ENCODE data around the gene ETNPPL. TPM values are rescaled to one million over a fixed set of nuclear protein-coding genes. Genes with fewer than 3 reads are reported as not detected.
"Not testable (repeated sequence)": the region's sequence is repeated elsewhere in the genome, so short reads cannot be mapped to it uniquely, and the experiment has no call there.

Gene ETNPPL
- total RNA-seq, 1 experiment from 2014 or later = not detected

DNA sequence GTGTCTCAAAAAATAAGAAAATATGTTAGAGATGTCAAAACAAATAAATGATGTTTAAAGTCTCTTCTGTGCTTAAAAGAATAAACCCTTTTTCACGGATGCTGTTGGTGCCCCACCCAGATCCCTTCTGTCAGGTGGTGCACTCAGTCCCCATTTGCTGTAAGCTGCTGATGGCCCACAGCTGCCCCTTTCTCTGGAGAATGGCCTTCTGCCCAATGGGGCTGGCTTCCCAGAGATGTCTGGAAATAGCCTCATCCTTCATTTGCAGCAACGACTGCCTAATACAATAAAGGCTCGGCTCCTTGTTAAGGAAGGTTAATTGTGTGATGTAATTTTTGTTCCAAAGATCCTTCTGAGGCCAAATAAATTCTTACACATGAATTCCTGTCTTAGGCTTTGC is 31.8 kb downstream of the ETNPPL start:
- no peaks in the 10 kb centered on the region for H3K4me1 ChIP-seq
- H3K27me3 ChIP-seq = no peaks in the 10 kb centered on the region
- H3K27ac ChIP-seq = no peak overlapping the region
- H3K4me3 ChIP-seq = no peak overlapping the region
- no peaks in the 10 kb centered on the region for H3K36me3 ChIP-seq
- H3K9me3 ChIP-seq (replicated peaks) = no peaks in the 10 kb centered on the region; the same call in 1 of the 2 replicates
- DNase-seq = no peak

DNA sequence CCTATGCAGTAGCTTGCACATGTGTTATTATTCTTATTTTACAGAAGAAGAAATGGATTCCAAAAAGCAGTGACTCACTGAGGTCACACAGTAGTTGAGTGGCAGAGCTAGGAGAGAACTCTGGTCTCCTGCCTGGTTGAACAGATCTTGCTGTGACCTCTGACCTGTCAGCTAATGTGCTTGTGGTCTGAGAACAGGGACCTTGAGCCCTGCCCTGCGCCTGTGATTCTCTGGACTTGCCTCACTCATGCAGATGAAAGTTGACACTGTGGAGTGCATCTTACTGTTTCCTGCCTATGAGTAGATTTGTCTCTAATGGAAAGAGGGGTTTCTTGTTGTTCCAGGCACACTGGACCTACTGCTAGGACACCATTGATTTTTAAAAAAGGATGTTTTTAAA is 32.3 kb downstream of the ETNPPL start:
- Histone ChIP-seq H3K4me1 (no peaks in the 10 kb centered on the region), H3K27me3 (no peaks in the 10 kb centered on the region)
- no peak for DNase-seq

DNA sequence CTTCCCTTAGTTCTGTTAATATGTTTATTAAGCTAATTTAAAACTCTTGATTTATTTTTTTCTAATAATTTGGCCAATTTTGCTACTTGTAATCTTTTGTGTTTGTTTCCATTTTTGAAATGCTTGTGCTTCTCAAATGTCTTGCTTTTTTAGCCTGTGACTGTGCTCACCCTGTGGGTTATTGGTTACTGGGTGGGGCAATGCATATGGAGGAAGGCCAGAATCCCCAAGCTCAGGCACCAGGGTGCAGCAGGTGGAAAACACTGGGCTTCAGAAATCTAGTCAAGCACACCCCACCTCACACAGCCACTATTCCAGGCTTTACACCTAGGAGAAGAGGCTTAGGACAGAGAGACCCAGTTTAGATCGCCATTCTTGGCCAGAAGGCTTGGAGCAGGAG is 33.1 kb downstream of the ETNPPL start:
- H3K27me3 ChIP-seq = no peaks in the 10 kb centered on the region
- H3K4me3 ChIP-seq = no peak overlapping the region
- no peaks in the 10 kb centered on the region for H3K4me1 ChIP-seq
- no peaks in the 10 kb centered on the region for H3K36me3 ChIP-seq
- H3K27ac ChIP-seq = no peak overlapping the region
- DNase-seq = no peak
- peaks cover 3% of the 10 kb centered on the region; the same call in 1 of the 2 replicates for H3K9me3 ChIP-seq (replicated peaks)

More for the DNA sequence above, 32.3 kb downstream of the ETNPPL start:
- H3K36me3 ChIP-seq = no peaks in the 10 kb centered on the region
- no peaks in the 10 kb centered on the region; the same call in 1 of the 2 replicates for H3K9me3 ChIP-seq (replicated peaks)
- no peak overlapping the region for H3K4me3 ChIP-seq
- no peak overlapping the region for H3K27ac ChIP-seq

DNA sequence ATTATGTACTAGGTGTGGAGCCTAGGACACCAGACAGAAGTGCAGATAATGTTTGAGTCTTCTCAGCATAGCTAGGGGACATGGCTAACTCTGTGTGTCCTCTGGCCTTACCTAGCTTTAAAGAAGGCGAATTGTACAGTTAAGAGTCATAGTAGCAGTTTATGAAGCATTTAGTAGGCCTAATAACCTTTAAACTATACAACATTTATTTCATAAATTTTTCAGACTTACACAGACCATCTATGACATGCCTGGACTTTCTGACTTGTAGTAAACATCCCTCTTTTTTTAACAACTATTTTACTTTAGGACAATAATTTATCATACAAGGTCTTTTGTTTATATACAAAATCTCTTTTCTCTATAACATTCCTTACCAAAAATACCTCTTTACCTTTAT is 37.4 kb downstream of the ETNPPL start:
- Histone ChIP-seq H3K4me1 (no peaks in the 10 kb centered on the region), H3K27ac (no peak overlapping the region), H3K27me3 (no peaks in the 10 kb centered on the region), H3K4me3 (no peak overlapping the region), H3K36me3 (no peaks in the 10 kb centered on the region), H3K9me3 (replicated peaks) (peaks cover 8% of the 10 kb centered on the region; the same call in 1 of the 2 replicates)
- DNase-seq = no peak

DNA sequence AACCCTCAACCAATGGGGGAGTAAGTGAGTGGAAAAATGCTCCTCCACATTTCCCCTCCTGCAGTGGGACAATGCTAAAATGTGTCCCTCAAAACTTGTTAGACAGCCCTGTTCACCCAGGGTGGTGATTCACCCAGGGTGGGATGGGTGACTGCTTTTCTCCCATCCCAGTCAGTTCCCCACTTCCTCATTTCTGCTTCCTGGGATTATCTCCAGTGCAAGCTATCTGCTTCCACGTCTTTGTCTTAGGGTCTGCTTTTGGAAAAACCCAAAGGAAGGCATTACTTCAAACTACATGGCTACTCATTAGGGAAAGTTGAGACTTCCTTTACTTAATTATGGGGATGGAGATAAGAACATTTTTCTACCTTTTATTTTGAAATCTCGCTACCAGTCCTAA is 45.5 kb downstream of the ETNPPL start:
- Histone ChIP-seq H3K27me3 (no peaks in the 10 kb centered on the region), H3K36me3 (no peaks in the 10 kb centered on the region), H3K27ac (no peak overlapping the region), H3K4me3 (no peak overlapping the region), H3K9me3 (replicated peaks) (no peaks in the 10 kb centered on the region), H3K4me1 (no peaks in the 10 kb centered on the region)
- no peak for DNase-seq

DNA sequence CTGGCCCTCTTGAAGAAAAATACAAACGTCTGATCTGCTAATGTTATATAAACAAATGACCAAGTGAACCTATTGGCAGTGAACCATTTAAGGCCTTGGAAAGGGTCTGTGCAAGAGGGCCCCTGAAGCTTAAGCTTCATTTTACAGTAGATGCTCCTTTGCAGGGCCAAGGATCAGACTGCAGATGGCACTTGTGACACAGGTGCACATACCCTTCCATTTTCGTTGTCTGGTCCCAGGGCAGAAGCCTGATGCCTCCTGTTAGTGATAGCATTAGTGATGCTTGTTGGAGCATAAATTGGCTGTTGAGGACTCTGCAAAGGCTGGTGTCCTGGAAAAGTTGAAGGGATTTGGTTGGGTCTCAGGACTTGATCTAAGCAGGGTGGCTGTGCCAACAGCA is 46.5 kb downstream of the ETNPPL start:
- no peak overlapping the region for H3K4me3 ChIP-seq
- DNase-seq = no peak
- H3K27me3 ChIP-seq = no peaks in the 10 kb centered on the region
- no peaks in the 10 kb centered on the region for H3K4me1 ChIP-seq
- H3K27ac ChIP-seq = no peak overlapping the region
- H3K36me3 ChIP-seq = no peaks in the 10 kb centered on the region
- H3K9me3 ChIP-seq (replicated peaks) = no peaks in the 10 kb centered on the region

DNA sequence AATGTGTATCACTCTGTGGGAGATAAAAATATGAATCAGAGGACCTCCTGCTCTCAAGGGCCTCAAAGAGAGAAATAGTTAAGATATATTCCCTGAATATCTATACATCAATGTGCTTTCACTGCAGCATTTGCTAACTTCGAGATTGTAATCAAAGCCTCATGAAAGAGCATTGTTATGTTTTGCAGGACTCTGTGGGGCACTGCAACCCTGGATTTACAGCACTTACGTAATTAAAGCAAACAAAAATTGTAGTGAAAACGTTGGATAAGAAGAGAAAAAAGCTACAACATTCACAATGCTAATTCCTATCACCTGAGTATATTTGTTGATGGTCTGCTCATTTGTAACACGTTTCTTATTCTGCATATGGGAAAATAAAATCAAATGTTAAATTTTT is 48.0 kb downstream of the ETNPPL start:
- no peak overlapping the region for H3K4me3 ChIP-seq
- H3K36me3 ChIP-seq = no peaks in the 10 kb centered on the region
- H3K27me3 ChIP-seq = no peaks in the 10 kb centered on the region
- no peak overlapping the region for H3K27ac ChIP-seq
- no peaks in the 10 kb centered on the region for H3K4me1 ChIP-seq
- DNase-seq = no peak
- H3K9me3 ChIP-seq (replicated peaks) = no peaks in the 10 kb centered on the region

DNA sequence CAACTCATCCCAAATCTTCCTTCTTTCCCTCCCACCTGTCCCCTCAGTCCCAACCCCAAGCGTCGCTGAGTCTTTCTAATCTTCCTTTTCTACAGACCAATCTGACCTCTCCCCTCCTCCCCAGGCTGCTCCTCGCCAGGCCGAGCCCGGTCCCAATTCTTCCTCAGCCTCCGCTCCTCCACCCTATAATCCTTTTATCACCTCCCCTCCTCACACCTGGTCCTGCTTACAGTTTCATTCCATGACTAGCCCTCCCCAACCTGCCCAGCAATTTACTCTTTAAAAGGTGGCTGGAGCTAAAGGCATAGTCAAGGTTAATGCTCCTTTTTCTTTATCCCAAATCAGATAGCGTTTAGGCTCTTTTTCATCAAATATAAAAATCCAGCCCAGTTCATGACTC is 52.3 kb downstream of the ETNPPL start:
- H3K4me3 ChIP-seq; H3K9me3 ChIP-seq (replicated peaks); H3K4me1 ChIP-seq; H3K27me3 ChIP-seq; DNase-seq; H3K27ac ChIP-seq; H3K36me3 ChIP-seq: not testable (repeated sequence)

DNA sequence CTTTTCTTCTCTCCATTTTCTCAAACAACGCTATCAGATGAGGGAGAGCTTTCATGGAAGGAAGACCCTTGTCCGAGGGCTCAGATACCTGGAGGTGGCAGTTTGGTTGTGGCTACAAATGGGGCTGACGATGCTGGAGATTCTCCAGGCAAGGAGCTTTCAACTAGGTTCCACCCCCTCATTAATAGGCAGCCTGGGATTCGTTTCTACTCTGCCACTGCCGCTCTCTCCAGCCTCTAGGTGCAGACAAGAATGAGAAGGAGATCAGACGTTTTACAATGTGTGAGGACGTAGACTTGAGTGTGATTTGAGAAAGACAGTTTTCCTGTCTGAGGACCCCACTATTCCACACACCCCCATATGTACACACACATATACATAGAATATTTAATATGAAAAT is 53.1 kb downstream of the ETNPPL start:
- Histone ChIP-seq H3K36me3 (no peaks in the 10 kb centered on the region), H3K4me1 (no peaks in the 10 kb centered on the region), H3K27ac (no peak overlapping the region), H3K9me3 (replicated peaks) (no peaks in the 10 kb centered on the region), H3K27me3 (no peaks in the 10 kb centered on the region), H3K4me3 (no peak overlapping the region)
- DNase-seq = no peak

DNA sequence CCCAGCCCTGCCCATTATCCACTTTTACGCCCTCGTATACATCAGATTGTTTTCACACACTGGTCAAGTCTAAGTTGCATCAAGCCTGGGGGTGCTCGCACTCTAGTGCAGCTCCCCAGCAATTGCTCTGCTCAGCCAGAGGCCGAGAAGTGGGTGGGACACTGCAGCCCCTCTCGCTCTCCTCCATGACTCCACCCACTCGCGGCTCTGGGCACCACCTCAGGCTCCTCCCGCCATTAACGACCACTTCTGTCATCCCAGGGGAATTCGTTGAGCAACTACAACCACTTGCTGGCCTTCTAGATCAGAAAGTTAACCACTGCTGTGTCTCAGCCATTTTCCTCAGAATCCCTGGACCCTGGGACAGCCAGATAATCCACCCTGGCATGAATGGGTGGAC is 53.6 kb downstream of the ETNPPL start:
- H3K9me3 ChIP-seq (replicated peaks) = no peaks in the 10 kb centered on the region
- no peaks in the 10 kb centered on the region for H3K27me3 ChIP-seq
- no peak overlapping the region for H3K4me3 ChIP-seq
- H3K27ac ChIP-seq = no peak overlapping the region
- H3K36me3 ChIP-seq = no peaks in the 10 kb centered on the region
- DNase-seq = no peak
- H3K4me1 ChIP-seq = no peaks in the 10 kb centered on the region

DNA sequence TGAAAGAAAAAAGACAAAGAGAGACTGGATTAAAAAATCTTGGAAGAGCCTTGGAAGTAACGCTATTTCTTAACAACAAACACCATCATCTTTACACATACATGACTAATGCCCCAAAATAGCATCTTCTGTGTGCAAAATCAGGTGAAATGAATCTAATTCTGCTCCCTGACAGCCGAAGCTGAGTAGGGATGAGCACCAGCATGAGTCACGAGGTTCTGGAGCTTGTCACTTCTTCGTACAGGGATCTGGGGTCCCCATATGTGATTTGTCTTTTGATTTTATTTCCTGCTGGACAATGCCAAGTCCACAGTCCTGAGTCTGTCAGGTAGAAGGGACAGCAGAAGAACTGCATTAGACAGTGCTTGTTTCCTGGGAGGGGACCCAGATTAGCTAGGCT is 56.6 kb downstream of the ETNPPL start:
- Histone ChIP-seq H3K36me3 (no peaks in the 10 kb centered on the region), H3K9me3 (replicated peaks) (no peaks in the 10 kb centered on the region), H3K27ac (no peak overlapping the region), H3K4me3 (no peak overlapping the region), H3K4me1 (no peaks in the 10 kb centered on the region; the same call in 1 of the 2 replicates), H3K27me3 (no peaks in the 10 kb centered on the region)
- DNase-seq = no peak

DNA sequence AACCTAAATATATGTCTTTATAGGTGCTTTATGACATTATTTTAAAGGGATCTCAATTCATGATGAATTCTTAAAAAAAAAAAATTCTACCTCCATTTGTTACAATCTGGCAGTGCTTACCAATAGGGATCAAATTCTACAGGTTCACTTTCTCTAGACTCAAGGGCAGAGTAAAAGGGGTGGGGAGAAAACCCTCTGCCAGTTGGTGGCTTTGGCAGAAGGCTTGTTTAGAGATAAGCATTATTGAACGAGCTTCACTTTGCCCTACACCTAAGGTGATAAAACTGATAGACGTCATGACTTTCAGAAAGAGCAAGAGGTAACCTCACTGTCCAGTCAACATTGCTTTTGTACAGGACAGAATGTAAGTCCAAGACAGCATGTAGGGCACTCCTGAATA is 58.9 kb downstream of the ETNPPL start:
- Histone ChIP-seq H3K27me3 (no peaks in the 10 kb centered on the region), H3K27ac (no peak overlapping the region), H3K4me3 (no peak overlapping the region), H3K36me3 (no peaks in the 10 kb centered on the region), H3K9me3 (replicated peaks) (no peaks in the 10 kb centered on the region), H3K4me1 (no peaks in the 10 kb centered on the region; the same call in 1 of the 2 replicates)
- no peak for DNase-seq

DNA sequence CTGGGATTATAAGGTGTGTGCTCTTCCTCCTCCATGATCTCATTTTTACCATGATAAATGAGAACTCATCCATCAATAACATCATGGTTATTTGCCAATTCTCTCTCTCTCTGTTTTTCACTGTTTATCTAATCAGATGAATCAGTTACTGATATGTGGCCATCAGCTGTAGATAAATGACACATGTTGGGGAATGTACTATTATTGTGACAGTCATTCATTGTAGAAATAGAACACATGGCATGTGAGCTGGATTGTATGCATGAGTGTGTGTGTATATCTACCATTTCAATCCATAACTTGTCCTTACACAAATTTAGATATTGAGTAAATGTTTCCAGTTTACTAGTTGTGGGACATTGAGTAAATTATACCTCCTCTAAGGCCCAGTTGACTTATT is 59.5 kb downstream of the ETNPPL start:
- Histone ChIP-seq H3K27me3 (no peaks in the 10 kb centered on the region), H3K9me3 (replicated peaks) (no peaks in the 10 kb centered on the region), H3K36me3 (no peaks in the 10 kb centered on the region), H3K4me3 (no peak overlapping the region), H3K4me1 (no peaks in the 10 kb centered on the region; the same call in 1 of the 2 replicates), H3K27ac (no peak overlapping the region)
- DNase-seq = no peak

DNA sequence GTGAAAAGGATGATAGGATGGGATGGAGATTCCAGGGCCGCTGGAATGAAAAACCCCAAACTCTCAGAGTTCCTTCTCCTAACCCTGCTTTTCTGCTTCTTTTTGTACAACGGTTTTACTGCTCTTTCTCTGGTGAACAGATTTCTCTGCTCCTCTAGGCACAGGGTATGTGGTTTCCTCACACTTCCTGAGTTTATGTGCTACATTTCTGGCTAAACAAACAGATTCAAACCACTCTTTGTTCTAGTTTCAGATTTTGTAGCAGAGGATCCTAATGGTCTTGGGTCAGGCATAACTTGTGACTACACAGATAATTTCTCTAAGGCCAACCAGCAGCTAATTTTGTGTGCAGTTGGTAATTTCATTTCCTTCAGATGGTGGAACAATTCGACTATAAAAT is 59.9 kb downstream of the ETNPPL start:
- H3K36me3 ChIP-seq = no peaks in the 10 kb centered on the region
- no peak for DNase-seq
- H3K4me1 ChIP-seq = no peaks in the 10 kb centered on the region; the same call in 1 of the 2 replicates
- H3K9me3 ChIP-seq (replicated peaks) = no peaks in the 10 kb centered on the region
- no peak overlapping the region for H3K27ac ChIP-seq
- no peaks in the 10 kb centered on the region for H3K27me3 ChIP-seq
- H3K4me3 ChIP-seq = no peak overlapping the region

DNA sequence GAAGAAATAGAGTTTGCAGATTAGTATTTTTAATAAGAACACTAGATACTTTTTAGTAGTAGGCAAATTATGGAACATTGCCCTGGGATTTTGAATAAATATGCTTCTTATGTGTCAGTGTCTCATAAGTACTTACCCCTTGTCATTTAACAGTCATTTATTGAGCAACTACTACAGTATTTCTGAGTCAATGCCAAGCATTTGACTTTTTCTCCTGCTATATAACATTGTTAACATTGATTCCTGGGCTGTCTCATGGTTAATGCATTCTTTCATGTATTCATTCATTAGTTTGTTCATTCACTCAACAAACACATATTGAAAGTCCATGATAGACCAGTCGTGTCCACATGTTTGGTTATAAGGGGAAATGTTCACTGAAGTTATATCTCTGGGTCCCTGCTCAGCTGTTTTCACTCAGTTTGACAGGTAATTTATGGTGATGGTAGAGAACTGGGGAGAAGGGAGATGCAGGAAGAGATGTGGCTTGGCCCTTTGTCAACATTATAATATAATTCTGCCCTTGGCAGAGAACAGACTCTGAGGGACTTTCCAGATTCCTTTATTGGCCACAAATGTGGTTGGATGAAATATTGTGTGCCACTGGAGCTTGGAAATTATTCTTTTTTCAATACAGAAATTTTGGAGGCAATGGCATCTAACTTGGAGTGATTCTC is 62.6 kb downstream of the ETNPPL start:
- H3K27ac ChIP-seq = no peak overlapping the region
- no peaks in the 10 kb centered on the region for H3K27me3 ChIP-seq
- peak in 1 of 2 experiments; percentile 7 for DNase-seq
- H3K9me3 ChIP-seq (replicated peaks) = no peaks in the 10 kb centered on the region
- H3K36me3 ChIP-seq = no peaks in the 10 kb centered on the region
- no peak overlapping the region for H3K4me3 ChIP-seq
- no peaks in the 10 kb centered on the region; the same call in 1 of the 2 replicates for H3K4me1 ChIP-seq

DNA sequence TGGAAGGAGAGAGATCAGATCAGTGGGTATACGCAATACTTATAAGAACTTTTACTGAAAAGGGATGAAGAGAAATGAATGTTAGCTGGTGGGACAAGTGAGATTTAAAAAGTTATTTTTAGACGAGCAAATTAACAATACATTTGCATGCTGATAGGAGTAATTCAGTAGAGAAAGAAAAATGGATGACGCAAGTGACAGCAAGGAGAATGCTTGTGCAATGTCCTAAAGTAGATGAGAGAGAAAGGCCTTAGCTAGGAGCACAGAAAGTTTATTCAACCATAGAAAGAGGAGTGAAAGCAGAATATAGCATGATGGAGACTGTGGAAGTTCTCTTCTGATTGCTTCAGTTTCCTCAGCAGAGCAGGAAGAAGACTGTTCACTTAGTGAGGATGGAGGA is 66.7 kb downstream of the ETNPPL start:
- no peak overlapping the region for H3K27ac ChIP-seq
- DNase-seq = no peak
- H3K9me3 ChIP-seq (replicated peaks) = no peaks in the 10 kb centered on the region
- H3K4me1 ChIP-seq = no peaks in the 10 kb centered on the region
- no peaks in the 10 kb centered on the region for H3K36me3 ChIP-seq
- no peak overlapping the region for H3K4me3 ChIP-seq
- no peaks in the 10 kb centered on the region for H3K27me3 ChIP-seq
